GM12801 (cell line): ENCODE results near the gene C7orf33.

Experiments used
- CTCF ChIP-seq: IDR thresholded peaks from one replicate; pipeline ENCODE4 v1.5.1; 2011; ENCODE audit warnings: control low read depth; ENCODE audit not compliant: insufficient read length; ENCODE audit errors: extremely low read depth

C7orf33 gene

GRCh38 chr7:148664324-148664723, 73.8 kb downstream of the C7orf33 start:
- TF ChIP-seq CTCF, result no peak

DNA sequence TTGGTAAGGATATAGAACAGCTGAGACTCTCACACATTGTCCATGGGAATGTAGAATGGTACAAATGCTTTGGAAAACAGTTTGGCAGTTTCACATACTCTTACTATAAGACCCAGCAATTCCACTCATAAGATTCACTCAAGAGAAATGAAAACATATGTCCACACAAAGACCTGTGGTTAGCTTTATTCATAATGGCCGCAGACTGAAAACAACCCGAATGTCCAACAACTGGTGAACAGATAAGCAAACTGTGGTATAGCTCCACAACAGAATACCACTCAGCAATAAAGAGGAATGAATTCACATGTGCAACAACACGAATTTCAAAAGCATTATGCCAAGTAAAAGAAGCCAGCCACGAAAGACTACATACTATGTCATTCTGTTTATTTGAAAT, 74.7 kb downstream of the C7orf33 start:
- no peak for TF ChIP-seq CTCF
